Measurements from ENCODE around the gene CFAP43. TPM values are rescaled to one million over a fixed set of nuclear protein-coding genes. Genes with fewer than 3 reads are reported as not detected.

The CFAP43 gene
- total RNA-seq, 2 donors from 2014 or later, result 2.6 to 4.1 TPM

GRCh38 chr10:104081998-104082397 lies 150.2 kb downstream of the CFAP43 start:
- Mint-ChIP-seq H3K4me1 (peaks cover 30% of the 10 kb centered on the region), H3K27me3 (ENCODE audit: insufficient read depth) (no peaks in the 10 kb centered on the region), H3K4me3 (no peak overlapping the region), H3K27ac (no peak overlapping the region), H3K36me3 (ENCODE audit: low read depth) (no peaks in the 10 kb centered on the region), H3K9me3 (no peaks in the 10 kb centered on the region)
- Histone ChIP-seq H3K9me3 (ENCODE audit: control insufficient read depth, low read length) (no peaks in the 10 kb centered on the region), H3K27ac (ENCODE audit: low read depth, low read length) (no peak overlapping the region), H3K36me3 (ENCODE audit: control insufficient read depth, insufficient read depth, low read length) (no peaks in the 10 kb centered on the region), H3K9ac (ENCODE audit: extremely low read depth, low read length, poor library complexity, severe bottlenecking) (no peak overlapping the region), H3K27me3 (ENCODE audit: control insufficient read depth, insufficient read depth, low read length, poor library complexity, severe bottlenecking) (no peaks in the 10 kb centered on the region), H3K4me1 (ENCODE audit: control insufficient read depth, insufficient read depth, low read length) (peaks cover 5% of the 10 kb centered on the region), H3K4me3 (ENCODE audit: low read length) (no peak overlapping the region)
- no peak for DNase-seq
- WGBS, 2 experiments (ENCODE audit: insufficient coverage in 1 of 2, insufficient read length in 1 of 2), result 95% methylated on average over 5 of the region's 5 CpGs
- TF ChIP-seq CTCF (conservative IDR thresholded peaks at IDR 0.05), result no peak

GRCh38 chr10:104080762-104081161 lies 151.4 kb downstream of the CFAP43 start:
- WGBS, 2 experiments (ENCODE audit: insufficient coverage in 1 of 2, insufficient read length in 1 of 2), result no CpG with 5 or more reads among the region's 1 CpG
- Mint-ChIP-seq H3K27me3 (ENCODE audit: insufficient read depth) (no peaks in the 10 kb centered on the region), H3K9me3 (no peaks in the 10 kb centered on the region), H3K36me3 (ENCODE audit: low read depth) (no peaks in the 10 kb centered on the region), H3K4me1 (peaks cover 23% of the 10 kb centered on the region), H3K4me3 (no peak overlapping the region), H3K27ac (no peak overlapping the region)
- no peaks in the 10 kb centered on the region for H3K36me3 ChIP-seq (ENCODE audit: control insufficient read depth, insufficient read depth, low read length)
- H3K9me3 ChIP-seq (ENCODE audit: control insufficient read depth, low read length), result no peaks in the 10 kb centered on the region
- no peak overlapping the region for H3K27ac ChIP-seq (ENCODE audit: low read depth, low read length)
- H3K9ac ChIP-seq (ENCODE audit: extremely low read depth, low read length, poor library complexity, severe bottlenecking), result no peak overlapping the region
- peaks cover 5% of the 10 kb centered on the region for H3K4me1 ChIP-seq (ENCODE audit: control insufficient read depth, insufficient read depth, low read length)
- no peaks in the 10 kb centered on the region for H3K27me3 ChIP-seq (ENCODE audit: control insufficient read depth, insufficient read depth, low read length, poor library complexity, severe bottlenecking)
- DNase-seq, result no peak
- no peak overlapping the region for H3K4me3 ChIP-seq (ENCODE audit: low read length)
- TF ChIP-seq CTCF (conservative IDR thresholded peaks at IDR 0.05), result peak; percentile 52

Small RNA genes within 50 kb of the gene (microRNA-seq; reads per million reads assigned to microRNA genes)
- gene MIR4482 (ENCODE audit: borderline microRNAs expressed), result not detected
- not detected for gene MIR609 (ENCODE audit: borderline microRNAs expressed)

Other genes starting within 250 kb of the CFAP43 start
- gene COL17A1, start 146.5 kb downstream of the CFAP43 start, total RNA-seq, result 1 to 10 TPM; 1.1 to 2.3 TPM
- gene SFR1, start 110.2 kb downstream of the CFAP43 start, total RNA-seq, result 10 to 100 TPM in 1 of 2 donors, 1 to 10 TPM in 1; 9.2 to 12.0 TPM
- 100 to 1,000 TPM; 208 to 223 TPM for gene GSTO1, start 22.5 kb upstream of the CFAP43 start, total RNA-seq
- 10 to 100 TPM; 17.8 to 18.8 TPM for gene GSTO2, start 36.8 kb upstream of the CFAP43 start, total RNA-seq
- 10 to 100 TPM in 1 of 2 donors, 1 to 10 TPM in 1; 9.1 to 11.0 TPM for gene ITPRIP, start 106.1 kb upstream of the CFAP43 start, total RNA-seq
- gene CFAP58, start 121.5 kb upstream of the CFAP43 start, total RNA-seq, result under 1 TPM; 0.68 to 0.97 TPM